ENCODE results near the gene SLC25A25. TPM values are rescaled to one million over a fixed set of nuclear protein-coding genes. Genes with fewer than 3 reads are reported as not detected.

Gene SLC25A25
- total and polyA plus RNA-seq, 9 of the 15 experiments (the other 6 are each of a cell fraction or from before 2014, with no cell fraction given) = 0.07 to 35.9 (median 23.2) TPM

- no peak for TF ChIP-seq ESRRB (CRISPR knock-in tag; IDR thresholded peaks at IDR 0.05; ENCODE audit: borderline replicate concordance)
- TF ChIP-seq ESRRA (IDR thresholded peaks at IDR 0.05; ENCODE audit: borderline replicate concordance, low read depth) = no peak
- TF ChIP-seq CBX5 (IDR thresholded peaks at IDR 0.05; ENCODE audit: borderline replicate concordance, low read depth) = no peak
- TF ChIP-seq POLR3A (IDR thresholded peaks at IDR 0.05; ENCODE audit: borderline replicate concordance, extremely low read depth, insufficient read depth, insufficient read length) = no peak
- peak; percentile 33 for TF ChIP-seq TBP (optimal IDR thresholded peaks at IDR 0.05; ENCODE audit: low read depth, low read length)
- no peak for TF ChIP-seq MEIS2 (IDR thresholded peaks at IDR 0.05; ENCODE audit: partially characterized antibody)
- no peak for TF ChIP-seq NELFE (IDR thresholded peaks at IDR 0.05; ENCODE audit: insufficient read depth, insufficient read length)
- no peak for TF ChIP-seq DDX20 (tag; IDR thresholded peaks at IDR 0.05; ENCODE audit: low read depth)
- peak in 1 of 2 experiments; percentile 82; a peak in 3 of 4 replicates for TF ChIP-seq MAZ (CRISPR knock-in tag; conservative IDR thresholded peaks at IDR 0.05 in 1 of 2, IDR thresholded peaks at IDR 0.05 in 1 of 2)
- no peak for TF ChIP-seq SIN3A (IDR thresholded peaks at IDR 0.05; ENCODE audit: borderline replicate concordance in 2 of 2, control insufficient read depth in 1 of 2, low read depth in 2 of 2, low read length in 2 of 2)
- TF ChIP-seq ZBTB12 (CRISPR knock-in tag; IDR thresholded peaks at IDR 0.05) = no peak
- TF ChIP-seq CHD7 (IDR thresholded peaks at IDR 0.05; ENCODE audit: low read depth, low read length) = no peak
- TF ChIP-seq ZBED1 (IDR thresholded peaks at IDR 0.05) = no peak
- TF ChIP-seq ZNF174 (CRISPR knock-in tag; IDR thresholded peaks at IDR 0.05) = no peak
- no peak for TF ChIP-seq ZNF76 (CRISPR knock-in tag; IDR thresholded peaks at IDR 0.05; ENCODE audit: borderline replicate concordance)
These were observed 33.0 kb upstream of the SLC25A25 start (continued) for GRCh38 chr9:128034821-128035652.
